H7 (cell line): Measurements from ENCODE around the gene EYA2. TPM values are rescaled to one million over a fixed set of nuclear protein-coding genes. Genes with fewer than 3 reads are reported as not detected.

Source experiments
- DNase-seq: peaks from one replicate; pipeline ENCODE4 v3.0.0; 2012
- H3K27me3 ChIP-seq: 2 replicates; pipeline ENCODE4 v1.6.0; 2011; ENCODE audit warnings: mild to moderate bottlenecking, low read length; ENCODE audit not compliant: control insufficient read depth, insufficient read depth
- H3K36me3 ChIP-seq: replicated peaks from 2 replicates; pipeline ENCODE4 v1.5.1; 2011; ENCODE audit warnings: low read length; ENCODE audit not compliant: control insufficient read depth, insufficient read depth
- H3K4me3 ChIP-seq: 2 replicates; pipeline ENCODE4 v1.5.1; 2011; ENCODE audit warnings: low read depth, mild to moderate bottlenecking, control low read depth, low read length, moderate library complexity; ENCODE audit not compliant: insufficient read depth
- total RNA-seq: library from RNA; depleted of rRNA; stranded (reverse); fragments of >200 nt; shearing (Covaris generic); gene quantifications from 2 replicates; pipeline ENCODE4 v1.2.3, GENCODE V29; 2014

Gene EYA2
- total RNA-seq, 1 experiment from 2014 or later: 1.7 TPM

GRCh38 chr20:47137231-47137870, 242.7 kb downstream of the EYA2 start:
- Histone ChIP-seq H3K27me3 (no peaks in the 10 kb centered on the region), H3K36me3 (no peaks in the 10 kb centered on the region), H3K4me3 (no peak overlapping the region)
- no peak for DNase-seq

DNA sequence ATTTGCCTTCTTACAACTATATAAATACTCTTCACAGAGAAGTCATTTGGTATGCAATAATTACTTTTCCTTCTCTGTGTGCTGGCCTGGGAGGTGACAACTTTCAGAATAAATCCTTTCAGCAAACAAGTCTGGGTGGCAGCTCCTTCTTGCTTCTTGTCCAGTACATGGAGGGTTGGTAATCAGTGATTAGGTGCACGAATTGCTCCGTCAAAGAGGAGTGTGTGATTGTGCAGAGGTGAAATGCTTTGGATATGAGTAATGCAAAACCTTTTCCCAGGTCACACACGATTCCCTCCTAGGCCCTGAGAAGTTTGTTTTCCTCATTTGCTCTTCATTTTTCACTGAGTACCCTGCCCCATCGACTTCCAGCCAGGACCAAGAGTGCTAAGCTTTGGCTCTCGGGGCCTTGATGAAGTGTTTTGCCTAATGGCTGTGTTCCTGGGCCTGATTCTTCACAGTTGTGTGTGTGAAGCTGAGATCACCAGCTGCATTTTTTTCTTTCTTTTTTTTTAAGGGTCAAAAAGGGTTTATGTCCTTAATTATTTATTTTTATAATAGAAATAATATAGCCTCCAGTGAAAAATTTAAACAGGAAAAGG, 245.4 kb downstream of the EYA2 start:
- Histone ChIP-seq H3K27me3 (no peaks in the 10 kb centered on the region), H3K36me3 (no peaks in the 10 kb centered on the region), H3K4me3 (no peak overlapping the region)
- no peak for DNase-seq

- no peak overlapping the region for H3K4me3 ChIP-seq
- H3K27me3 ChIP-seq: no peaks in the 10 kb centered on the region
- DNase-seq: no peak
- H3K36me3 ChIP-seq: no peaks in the 10 kb centered on the region
Measured at GRCh38 chr20:47141350-47141921, 246.8 kb downstream of the EYA2 start.

DNA sequence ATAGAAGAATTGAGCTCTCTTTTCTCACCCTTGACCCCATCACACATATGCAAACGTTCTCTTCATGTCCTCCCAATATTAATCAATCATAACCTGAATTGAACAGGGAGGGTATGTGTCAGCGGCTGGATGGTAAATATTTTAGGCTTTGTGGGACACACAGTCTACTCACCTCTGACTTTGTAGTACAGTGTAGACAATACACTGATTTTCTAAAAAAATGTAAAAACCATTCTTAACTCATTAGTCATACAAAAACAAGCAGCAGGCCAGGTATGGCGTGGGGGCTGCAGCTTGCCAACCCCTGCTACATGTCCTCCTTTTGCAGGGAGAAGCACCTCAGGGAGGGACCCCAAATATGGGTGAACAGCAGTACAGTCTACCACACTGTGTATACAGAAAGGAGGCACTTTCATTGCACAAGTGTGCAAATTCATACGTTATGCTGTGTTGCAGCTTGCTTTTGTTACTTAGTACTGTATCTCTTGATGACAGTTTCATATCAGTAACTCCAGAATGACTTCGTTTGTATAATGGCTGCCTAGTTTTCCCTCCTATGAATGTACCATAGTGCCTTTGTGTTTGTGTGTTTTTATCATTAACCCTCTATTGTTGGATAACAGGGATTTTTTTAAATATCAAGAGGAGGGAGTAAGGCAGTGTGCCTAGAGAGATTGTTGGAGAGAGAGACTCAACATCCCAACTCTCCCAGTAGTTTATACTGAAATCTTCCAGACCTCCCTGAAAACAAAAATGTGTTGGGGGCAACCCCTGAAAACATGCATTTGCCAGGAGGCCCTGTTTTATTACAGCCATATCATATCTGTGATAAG, 247.5 kb downstream of the EYA2 start:
- Histone ChIP-seq H3K36me3 (no peaks in the 10 kb centered on the region), H3K27me3 (no peaks in the 10 kb centered on the region), H3K4me3 (no peak overlapping the region)
- DNase-seq: no peak

DNA sequence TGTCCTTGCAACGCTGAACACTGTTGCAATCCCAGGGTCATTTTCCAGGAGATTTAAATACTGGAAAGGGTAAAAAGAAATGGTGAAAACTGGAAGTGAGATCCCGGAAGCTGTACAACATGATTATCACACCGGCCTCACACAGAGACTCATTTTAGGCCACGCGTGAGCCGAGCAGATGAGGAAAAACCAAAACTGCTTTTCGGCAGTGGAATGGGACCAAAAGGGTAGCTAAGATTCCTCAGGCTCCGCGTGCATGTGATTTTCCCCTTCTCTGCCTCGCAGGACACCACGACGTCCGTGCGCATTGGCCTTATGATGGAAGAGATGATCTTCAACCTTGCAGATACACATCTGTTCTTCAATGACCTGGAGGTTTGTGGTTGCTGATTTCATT, 248.1 kb downstream of the EYA2 start:
- DNase-seq: no peak
- no peaks in the 10 kb centered on the region for H3K36me3 ChIP-seq
- H3K27me3 ChIP-seq: no peaks in the 10 kb centered on the region
- no peak overlapping the region for H3K4me3 ChIP-seq

DNA sequence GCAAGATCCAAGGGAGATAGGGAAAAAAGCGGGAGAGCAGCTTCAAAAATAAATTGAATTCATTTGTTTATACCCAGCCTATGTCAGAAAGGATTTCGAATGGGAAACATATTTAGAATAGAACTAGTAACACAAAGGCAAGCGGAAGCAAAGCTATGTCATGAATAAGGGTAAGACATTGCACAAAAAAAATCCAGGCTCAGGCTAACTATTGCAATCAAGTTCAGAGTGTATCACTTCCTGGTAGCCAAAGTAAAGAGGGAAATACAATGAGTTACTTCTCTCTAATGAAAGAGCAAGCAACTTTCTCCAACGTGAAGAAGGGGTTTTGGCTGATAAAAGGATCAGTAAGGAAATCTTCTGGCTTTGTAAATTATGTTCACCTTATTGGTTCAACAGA, 249.0 kb downstream of the EYA2 start:
- H3K27me3 ChIP-seq: no peaks in the 10 kb centered on the region
- H3K4me3 ChIP-seq: no peak overlapping the region
- DNase-seq: no peak
- H3K36me3 ChIP-seq: no peaks in the 10 kb centered on the region

DNA sequence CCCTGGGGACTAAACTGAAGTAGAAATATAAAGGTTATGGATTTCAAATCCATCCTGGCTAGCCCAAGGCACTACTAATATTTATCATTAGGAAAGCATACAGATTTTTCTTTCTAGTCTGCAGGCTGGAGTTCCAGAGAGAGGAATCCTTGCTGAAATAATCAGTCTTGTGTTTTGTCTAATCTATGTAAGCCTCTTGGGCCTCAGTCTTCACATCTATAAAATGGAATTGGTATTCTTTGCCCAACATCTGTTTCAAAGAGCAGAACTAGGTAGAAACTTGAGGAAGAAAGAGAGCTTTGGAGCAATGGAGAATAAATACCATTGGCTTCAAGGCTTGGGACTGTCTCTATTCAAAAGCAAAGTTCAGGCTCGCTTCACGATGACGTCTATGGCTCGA, 249.8 kb downstream of the EYA2 start:
- no peak overlapping the region for H3K4me3 ChIP-seq
- no peaks in the 10 kb centered on the region for H3K27me3 ChIP-seq

GRCh38 chr20:47146686-47147085, 252.0 kb downstream of the EYA2 start:
- DNase-seq: no peak
- Histone ChIP-seq H3K27me3 (no peaks in the 10 kb centered on the region), H3K4me3 (no peak overlapping the region)

More for the DNA sequence above, 249.8 kb downstream of the EYA2 start:
- H3K36me3 ChIP-seq: no peaks in the 10 kb centered on the region
- DNase-seq: no peak

DNA sequence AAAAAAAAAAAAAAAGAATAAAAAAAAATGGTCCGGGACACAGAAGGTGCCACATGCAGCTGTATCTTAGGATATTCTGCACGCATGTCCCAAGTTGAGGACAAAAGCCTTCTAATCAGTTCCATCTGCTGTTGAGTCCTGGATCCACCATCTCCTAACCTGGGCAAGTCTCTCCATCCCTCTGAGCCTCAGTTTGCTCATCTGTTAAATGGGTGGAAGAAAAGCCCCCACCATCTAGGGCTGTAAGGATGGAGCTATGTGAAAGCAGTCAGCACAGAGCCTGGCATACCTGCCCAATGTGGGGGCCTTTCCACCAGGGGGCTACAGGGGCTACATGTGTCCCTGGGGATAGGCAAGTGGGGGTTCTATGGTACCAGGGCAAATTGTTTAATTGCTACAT, 253.4 kb downstream of the EYA2 start:
- H3K27me3 ChIP-seq: no peaks in the 10 kb centered on the region
- no peaks in the 10 kb centered on the region for H3K36me3 ChIP-seq
- DNase-seq: no peak
- no peak overlapping the region for H3K4me3 ChIP-seq

More at GRCh38 chr20:47146686-47147085, 252.0 kb downstream of the EYA2 start:
- H3K36me3 ChIP-seq: no peaks in the 10 kb centered on the region

GRCh38 chr20:47149939-47150338, 255.3 kb downstream of the EYA2 start:
- Histone ChIP-seq H3K27me3 (no peaks in the 10 kb centered on the region), H3K36me3 (no peaks in the 10 kb centered on the region), H3K4me3 (no peak overlapping the region)
- no peak for DNase-seq

GRCh38 chr20:47150403-47151152, 255.9 kb downstream of the EYA2 start:
- Histone ChIP-seq H3K27me3 (no peaks in the 10 kb centered on the region), H3K36me3 (no peaks in the 10 kb centered on the region)
- DNase-seq: peak; percentile 84

DNA sequence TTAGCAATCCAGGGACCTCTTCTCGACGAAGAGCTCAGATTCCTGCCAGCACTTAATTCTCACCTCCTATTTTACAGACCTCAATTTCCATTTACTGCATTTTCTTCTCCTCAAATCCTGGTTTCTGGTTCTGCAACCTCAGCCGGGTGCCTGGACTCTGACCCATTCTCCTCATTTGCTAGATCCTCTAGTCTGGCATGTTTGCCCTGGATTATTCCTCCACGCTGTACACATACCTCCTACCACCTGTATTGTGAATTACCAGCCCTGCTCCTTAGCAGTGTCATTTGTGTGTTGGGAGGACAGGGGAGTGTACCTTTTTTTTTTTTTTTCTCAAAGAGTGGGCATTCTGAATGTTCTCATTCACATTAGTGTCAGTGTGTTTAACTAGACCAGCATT, 257.4 kb downstream of the EYA2 start:
- no peak overlapping the region for H3K4me3 ChIP-seq
- no peaks in the 10 kb centered on the region for H3K27me3 ChIP-seq
- DNase-seq: no peak
- no peaks in the 10 kb centered on the region for H3K36me3 ChIP-seq

More at GRCh38 chr20:47150403-47151152, 255.9 kb downstream of the EYA2 start:
- H3K4me3 ChIP-seq: no peak overlapping the region

GRCh38 chr20:47154089-47154488, 259.4 kb downstream of the EYA2 start:
- Histone ChIP-seq H3K36me3 (no peaks in the 10 kb centered on the region), H3K4me3 (no peak overlapping the region), H3K27me3 (no peaks in the 10 kb centered on the region)
- DNase-seq: no peak
